Cardiac muscle cell (in vitro differentiated cells and primary cell): ENCODE data around the gene VWA8. TPM values are rescaled to one million over a fixed set of nuclear protein-coding genes. Genes with fewer than 3 reads are reported as not detected.

ENCODE experiments used
- DNase-seq, 2 donors: peaks; one replicate each; pipeline versions ENCODE4 v3.0.0 to v3.0.0-alpha.2; 2010 to 2017; ENCODE audit warnings: low read depth in 1 of 2, low spot score in 1 of 2
- H3K27ac ChIP-seq: fragments of 200-600 bp; sonication (generic); 2 replicates; pipeline ENCODE4 v1.5.1; 2016
- H3K27me3 ChIP-seq: fragments of 200-600 bp; sonication (generic); 2 replicates; pipeline ENCODE4 v1.6.0; 2016; ENCODE audit warnings: control low read depth
- H3K36me3 ChIP-seq: fragments of 200-600 bp; sonication (generic); 2 replicates; pipeline ENCODE4 v1.5.1; 2016; ENCODE audit warnings: control low read depth
- H3K4me1 ChIP-seq: fragments of 200-600 bp; sonication (generic); 2 replicates; pipeline ENCODE4 v1.8.1; 2017; ENCODE audit warnings: low read depth, mild to moderate bottlenecking, mixed run types
- H3K4me3 ChIP-seq: fragments of 200-600 bp; sonication (generic); 2 replicates; pipeline ENCODE4 v1.5.1; 2016; ENCODE audit warnings: mild to moderate bottlenecking
- H3K9me3 ChIP-seq: fragments of 200-600 bp; sonication (generic); 2 replicates; pipeline ENCODE4 v1.5.1; 2017; ENCODE audit warnings: low read depth, mild to moderate bottlenecking, control low read depth
- CTCF ChIP-seq: IDR thresholded peaks from 2 replicates; pipeline ENCODE4 v1.5.1; 2012; ENCODE audit warnings: low read depth, mild to moderate bottlenecking, low read length
- polyA plus RNA-seq: library from polyadenylated mRNA; unstranded; fragments of >200 nt; fragmentation: Nextera tagmentation; extraction: Ambion mirVana; gene quantifications from 2 replicates; pipeline ENCODE4 v1.2.1, GENCODE V29; 2016
- total RNA-seq: library from RNA; depleted of rRNA; stranded (reverse); fragments of >200 nt; gene quantifications from 2 replicates; pipeline ENCODE4 v1.2.3, GENCODE V29; 2016

Gene VWA8
- total and polyA plus RNA-seq, 2 experiments from 2014 or later, result 9.4 to 22.9 TPM

GRCh38 chr13:41974262-41974900 lies 13.5 kb upstream of the VWA8 start:
- H3K9me3 ChIP-seq, result no peaks in the 10 kb centered on the region
- no peaks in the 10 kb centered on the region for H3K27me3 ChIP-seq
- no peak overlapping the region for H3K4me3 ChIP-seq
- H3K27ac ChIP-seq, result no peak overlapping the region
- H3K4me1 ChIP-seq, result no peaks in the 10 kb centered on the region
- no peaks in the 10 kb centered on the region for H3K36me3 ChIP-seq
- DNase-seq, result no peak
- no peak for TF ChIP-seq CTCF

DNA sequence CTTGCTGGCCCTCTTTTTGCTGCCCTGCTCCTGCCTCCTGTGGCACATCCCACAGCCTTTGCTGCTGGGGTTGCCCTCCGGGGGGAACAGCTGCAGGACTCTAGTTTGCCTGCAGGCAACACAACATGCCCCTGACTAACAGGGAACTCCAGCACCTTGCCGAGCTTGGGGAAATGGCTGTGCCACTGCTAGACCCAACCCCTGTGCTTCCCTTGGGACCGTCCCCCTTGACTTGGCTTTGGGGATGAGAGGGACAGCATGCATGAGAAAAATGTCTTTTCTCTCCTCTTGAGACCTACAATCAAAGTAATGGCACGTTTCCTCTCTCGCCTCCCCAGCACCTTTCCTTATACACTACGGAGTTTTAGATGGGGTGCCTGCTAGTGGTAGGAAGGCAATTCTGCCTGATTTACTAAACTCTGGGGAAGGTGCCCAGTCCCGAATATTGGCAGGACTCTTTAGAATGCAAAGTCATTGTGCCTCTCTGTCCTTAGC lies 12.4 kb upstream of the VWA8 start:
- H3K36me3 ChIP-seq, result no peaks in the 10 kb centered on the region
- H3K4me1 ChIP-seq, result no peaks in the 10 kb centered on the region
- no peak overlapping the region for H3K4me3 ChIP-seq
- TF ChIP-seq CTCF, result peak; percentile 22
- H3K27ac ChIP-seq, result no peak overlapping the region
- no peaks in the 10 kb centered on the region for H3K27me3 ChIP-seq
- DNase-seq, result no peak
- no peaks in the 10 kb centered on the region for H3K9me3 ChIP-seq

GRCh38 chr13:41971848-41972247 lies 10.9 kb upstream of the VWA8 start:
- no peaks in the 10 kb centered on the region for H3K9me3 ChIP-seq
- no peaks in the 10 kb centered on the region for H3K36me3 ChIP-seq
- H3K27ac ChIP-seq, result no peak overlapping the region
- no peak for DNase-seq
- H3K4me1 ChIP-seq, result no peaks in the 10 kb centered on the region
- no peaks in the 10 kb centered on the region for H3K27me3 ChIP-seq
- no peak overlapping the region for H3K4me3 ChIP-seq
- TF ChIP-seq CTCF, result no peak

GRCh38 chr13:41970918-41971317 lies 10.0 kb upstream of the VWA8 start:
- H3K36me3 ChIP-seq, result no peaks in the 10 kb centered on the region
- no peak for DNase-seq
- H3K27me3 ChIP-seq, result no peaks in the 10 kb centered on the region
- TF ChIP-seq CTCF, result no peak
- no peaks in the 10 kb centered on the region for H3K9me3 ChIP-seq
- no peak overlapping the region for H3K4me3 ChIP-seq
- H3K27ac ChIP-seq, result no peak overlapping the region
- H3K4me1 ChIP-seq, result no peaks in the 10 kb centered on the region

GRCh38 chr13:41970022-41970421 lies 9.1 kb upstream of the VWA8 start:
- no peak overlapping the region for H3K4me3 ChIP-seq
- TF ChIP-seq CTCF, result no peak
- DNase-seq, result no peak
- H3K4me1 ChIP-seq, result no peaks in the 10 kb centered on the region
- no peak overlapping the region for H3K27ac ChIP-seq
- H3K9me3 ChIP-seq, result no peaks in the 10 kb centered on the region
- no peaks in the 10 kb centered on the region for H3K27me3 ChIP-seq
- no peaks in the 10 kb centered on the region for H3K36me3 ChIP-seq
